Mesenteric fat pad (tissue), 1 donor: ENCODE data around the gene SCAND1. TPM values are rescaled to one million over a fixed set of nuclear protein-coding genes. Genes with fewer than 3 reads are reported as not detected.

Experiments
- DNase-seq: peaks from one replicate; pipeline ENCODE4 v3.0.0-alpha.2; 2020; ENCODE audit warnings: low spot score
- total RNA-seq: library from RNA; stranded (reverse); fragmentation: NEBNext Ultra II Directional; extraction: Animal tissue kit (Norgen Biotek cat#: 25700); gene quantifications from one replicate; pipeline ENCODE4 v1.2.1, GENCODE V29; 2021
- donor health status: DM: yes; HTN: yes; CAD: no.

Gene SCAND1
- total RNA-seq, 1 donor from 2014 or later = 66.2 TPM

DNA sequence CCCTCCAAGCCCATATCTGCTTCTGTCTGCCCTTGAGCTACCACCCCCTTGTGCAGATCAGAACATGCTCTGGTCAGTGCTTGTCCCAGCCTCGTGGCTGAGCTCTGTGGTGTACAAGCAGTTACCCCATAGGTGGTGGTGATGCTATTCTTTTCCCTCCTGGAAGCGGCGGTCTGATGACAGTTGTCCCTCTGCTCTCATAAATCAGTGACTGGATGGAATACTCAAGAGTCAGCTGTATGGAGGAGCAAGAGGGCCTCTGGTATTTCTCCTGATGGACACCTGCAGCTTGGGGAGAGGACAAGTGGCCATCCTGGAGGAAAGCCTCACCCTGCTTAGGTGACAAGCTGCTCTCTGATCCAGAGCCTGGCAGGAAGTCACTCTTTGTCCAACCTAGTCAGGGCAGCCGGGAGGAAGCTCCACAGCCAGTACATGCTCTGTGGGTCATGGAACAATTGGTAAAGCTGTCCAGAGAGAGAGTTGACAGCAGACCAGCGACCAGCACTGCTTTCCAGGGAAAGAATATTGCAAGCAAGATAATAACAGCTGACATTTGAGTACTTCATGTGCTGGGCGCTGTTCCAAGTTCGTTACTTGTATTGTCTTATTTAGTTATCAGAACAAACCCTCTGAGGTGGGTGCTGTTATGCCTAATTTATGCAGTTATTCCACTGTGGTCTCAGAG lies 47.1 kb downstream of the SCAND1 start:
- DNase-seq = no peak

DNA sequence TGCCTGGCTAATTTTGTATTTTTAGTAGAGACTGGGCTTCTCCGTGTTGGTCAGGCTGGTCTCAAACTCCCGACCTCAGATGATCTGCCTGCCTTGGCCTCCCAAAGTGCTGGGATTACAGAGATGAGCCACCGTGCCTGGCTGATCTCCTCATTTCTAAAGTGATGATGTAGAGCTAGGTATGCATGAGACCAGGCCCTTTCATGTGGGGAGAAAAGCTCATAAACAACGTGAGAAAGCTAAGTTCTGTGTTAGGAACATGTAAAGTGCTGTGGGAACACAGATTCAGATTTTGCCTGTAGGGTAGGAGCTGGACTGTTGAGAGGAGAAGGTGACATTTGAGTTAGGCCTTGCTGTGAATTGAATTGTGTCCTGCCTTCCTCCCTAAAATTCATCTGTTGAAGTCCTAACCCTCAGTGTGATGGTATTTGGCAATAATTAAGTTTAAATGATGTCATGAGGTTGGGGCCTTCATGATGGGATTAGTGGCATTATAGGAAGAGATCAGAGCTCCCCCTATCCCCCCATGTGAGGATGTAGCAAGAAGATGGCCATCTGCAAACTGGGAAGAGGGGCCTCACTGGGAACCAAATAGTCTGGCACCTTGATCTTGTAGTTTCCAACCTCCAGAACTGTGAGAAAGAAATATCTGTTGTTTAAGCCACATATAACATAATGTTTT lies 49.2 kb downstream of the SCAND1 start:
- DNase-seq = no peak

DNA sequence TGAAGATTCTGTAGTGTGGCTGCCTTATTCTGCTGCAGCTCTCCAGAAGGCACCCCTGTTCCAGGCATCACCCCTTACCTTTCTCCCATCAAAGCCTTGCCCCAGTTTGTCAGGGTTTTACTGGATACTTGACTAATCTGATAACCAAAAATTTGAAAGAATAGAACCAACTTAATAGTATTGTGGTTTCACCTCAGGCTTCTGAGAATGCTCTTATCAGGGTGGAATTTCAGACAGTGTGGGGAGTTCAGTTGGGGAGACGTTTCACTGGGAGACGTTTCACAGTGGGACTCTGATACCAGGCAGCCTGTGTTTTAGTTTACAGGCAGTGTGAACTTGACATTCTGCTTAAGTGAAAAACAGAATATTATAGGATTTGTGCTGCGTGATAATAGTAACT lies 50.5 kb downstream of the SCAND1 start:
- DNase-seq = no peak

Other genes starting within 250 kb of the SCAND1 start
- gene RBM39, start 212.2 kb downstream of the SCAND1 start, total RNA-seq = 269 TPM
- 59.8 TPM for gene PHF20, start 182.5 kb downstream of the SCAND1 start, total RNA-seq
- 2.9 TPM for gene CNBD2, start 14.1 kb upstream of the SCAND1 start, total RNA-seq
- gene EPB41L1, start 200.2 kb upstream of the SCAND1 start, total RNA-seq = 59.7 TPM